Psoas muscle (tissue), 8 donors: ENCODE measurements around the gene RNASE13. TPM values are rescaled to one million over a fixed set of nuclear protein-coding genes. Genes with fewer than 3 reads are reported as not detected.

ENCODE experiments used
- ATAC-seq, 4 donors: fragments of 200-7000 bp; cut with Tn5 transposase; one replicate each; pipeline ENCODE4 v1.9.1; 2020; ENCODE audit warnings: moderate library complexity in 3 of 4, mild to moderate bottlenecking in 2 of 4
- DNase-seq, 2 donors: peaks; one replicate each; pipeline ENCODE4 v3.0.0-alpha.2; 2020
- H3K27ac ChIP-seq: fragments of 200-600 bp; one replicate; pipeline ENCODE4 v1.8.0; 2022
- H3K27me3 ChIP-seq, 3 donors: fragments of 200-600 bp in 1 of 3; one replicate each; pipeline versions ENCODE4 v1.6.1 to v1.8.0; 2013 to 2022; ENCODE audit warnings: low read length in 2 of 3, mild to moderate bottlenecking in 2 of 3, moderate library complexity in 1 of 3; ENCODE audit not compliant: insufficient read depth in 3 of 3
- H3K36me3 ChIP-seq, 2 donors: fragments of 200-600 bp in 1 of 2; one replicate each; pipeline versions ENCODE4 v1.6.1 to v1.8.0; 2013 to 2022; ENCODE audit warnings: low read depth in 1 of 2, mild to moderate bottlenecking in 1 of 2, moderate library complexity in 1 of 2; ENCODE audit not compliant: insufficient read depth in 1 of 2
- H3K4me1 ChIP-seq: fragments of 200-600 bp; one replicate; pipeline ENCODE4 v1.8.0; 2022
- H3K4me3 ChIP-seq: fragments of 200-600 bp; one replicate; pipeline ENCODE4 v1.8.0; 2022; ENCODE audit warnings: mild to moderate bottlenecking
- H3K9me3 ChIP-seq: fragments of 200-600 bp; one replicate; pipeline ENCODE4 v1.8.0; 2022
- CTCF ChIP-seq: fragments of 200-600 bp; IDR thresholded peaks from one replicate; pipeline ENCODE4 v1.8.0; 2022; ENCODE audit warnings: antibody characterized with exemption
- WGBS, 3 donors: extraction: QIAGEN DNeasy Blood & Tissue Kit; methylation state at CpG; one replicate each; pipeline versions ENCODE4 v1.1.6 to v1.1.7; 2013; 5-methylcytosine and 5-hydroxymethylcytosine counted together
- intact Hi-C, 2 donors: fragments of 100-400 bp; cut with DNase I; formaldehyde crosslinking; loops; one replicate each; pipeline versions ENCODE4 v1.11.0 to v1.14.2; 2022
- polyA plus RNA-seq, 3 donors: library from polyadenylated mRNA; stranded (reverse); fragments of 200-250 nt; gene quantifications; one replicate each; pipeline ENCODE4 v1.2.3, GENCODE V29; 2013
- total RNA-seq, 4 donors: library from RNA; stranded (reverse); fragmentation: NEBNext Ultra II Directional in 2 of 4; extraction: Animal tissue kit (Norgen Biotek cat#: 25700) in 2 of 4; gene quantifications; one replicate each; pipeline versions ENCODE4 v1.2.1 to v1.2.4, GENCODE V29; 2021 to 2023
- donor health status: healthy with polysubstance abuse.
- donor health status: DM: no; HTN: no; CAD: no; lungs with moderate emphysema.
- donor health status: Bipolar disorder and iron deficiency.
- donor health status: healthy.
- donor health status: DM: yes; HTN: yes; CAD: no.
- donor health status: DM: no; HTN: no; CAD: no.
- donor health status: DM: no; HTN: no; CAD: no.
- donor health status: DM: yes; HTN: yes; CAD: no.

Gene RNASE13
- total and polyA plus RNA-seq, 7 donors = 0.05 TPM; not detected in 6

DNA sequence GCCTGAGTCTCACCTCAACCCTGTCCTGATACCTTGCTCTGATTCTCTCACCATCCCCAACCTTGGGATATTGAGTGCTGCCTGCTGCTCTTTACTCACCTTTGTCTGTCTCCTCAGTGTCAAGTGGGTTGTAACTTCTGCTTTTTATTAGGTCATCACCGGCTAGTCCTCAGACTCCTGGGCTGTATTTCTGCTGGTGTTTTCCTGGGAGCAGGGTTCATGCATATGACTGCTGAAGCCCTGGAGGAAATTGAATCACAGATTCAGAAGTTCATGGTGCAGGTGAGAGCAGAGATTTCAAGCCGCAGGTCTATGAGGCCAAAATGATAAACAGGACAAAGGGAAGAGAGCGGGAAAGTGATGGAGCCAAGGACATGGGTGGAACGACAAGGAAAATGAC is 35.0 kb downstream of the RNASE13 start:
- DNase-seq = no peak
- Histone ChIP-seq H3K27me3 (no peaks in the 10 kb centered on the region), H3K4me1 (no peaks in the 10 kb centered on the region), H3K36me3 (peaks cover 14 to 31% of the 10 kb centered on the region in 2 donors), H3K4me3 (no peak overlapping the region), H3K27ac (no peak overlapping the region), H3K9me3 (no peaks in the 10 kb centered on the region)
- WGBS, 3 donors = 70 to 76% (median 73%) methylated on average over 4 of the region's 4 CpGs
- TF ChIP-seq CTCF = no peak
- ATAC-seq = peak in 1 of 4 donors; percentile 5
- intact Hi-C loops = no loop called here

GRCh38 chr14:20998674-20999366 is 35.8 kb downstream of the RNASE13 start, which contains the start of gene SLC39A2:
TSS of gene SLC39A2 (plus strand) at chr14:20999293. CDS start at chr14:20999447, 154 bp downstream.
- no peaks in the 10 kb centered on the region for H3K9me3 ChIP-seq
- peak in 1 of 2 donors; percentile 52 for DNase-seq
- H3K4me3 ChIP-seq = no peak within 1 kb of the TSS
- peaks cover 19 to 39% of the 10 kb centered on the region in 2 donors for H3K36me3 ChIP-seq
- no peaks in the 10 kb centered on the region for H3K4me1 ChIP-seq
- 36 to 48% (median 40%) methylated on average over 6 of the region's 6 CpGs for WGBS, 3 donors
- ATAC-seq = peak; percentile 63 to 75 (median 69)
- intact Hi-C loops = no loop called here
- TF ChIP-seq CTCF = no peak
- no peaks in the 10 kb centered on the region for H3K27me3 ChIP-seq
- H3K27ac ChIP-seq = no peak within 1 kb of the TSS

GRCh38 chr14:20998139-20998538 is 36.5 kb downstream of the RNASE13 start:
- Histone ChIP-seq H3K9me3 (no peaks in the 10 kb centered on the region), H3K4me3 (no peak overlapping the region), H3K27ac (no peak overlapping the region), H3K36me3 (peaks cover 22 to 46% of the 10 kb centered on the region in 2 donors), H3K4me1 (no peaks in the 10 kb centered on the region), H3K27me3 (no peaks in the 10 kb centered on the region)
- DNase-seq (no peak), ATAC-seq (no peak)
- WGBS, 3 donors = 67 to 77% (median 75%) methylated on average over 3 of the region's 3 CpGs
- TF ChIP-seq CTCF = no peak
- intact Hi-C loops = no loop called here

DNA sequence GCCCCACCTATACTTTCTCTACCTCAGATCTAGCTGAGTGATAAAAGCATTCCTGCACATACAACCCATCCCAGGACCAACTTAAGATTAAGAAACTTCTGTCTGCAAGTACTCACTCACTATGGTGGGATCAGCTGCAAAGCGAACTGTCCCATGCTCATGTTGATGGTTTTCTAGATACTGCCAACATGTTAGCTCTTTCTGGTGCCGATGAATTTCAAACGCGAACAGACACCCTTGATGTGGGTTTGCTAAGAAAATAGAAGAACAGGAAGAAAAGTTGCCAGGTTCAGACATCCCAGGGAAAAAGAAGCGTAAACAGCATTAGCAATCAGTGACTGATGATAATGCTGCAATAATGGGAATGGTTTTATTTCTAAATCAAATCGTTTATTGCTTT is 37.0 kb downstream of the RNASE13 start:
- no peak for DNase-seq
- peaks cover 24 to 52% of the 10 kb centered on the region in 2 donors for H3K36me3 ChIP-seq
- intact Hi-C loops = no loop called here
- H3K27ac ChIP-seq = no peak overlapping the region
- no peak for ATAC-seq
- H3K4me3 ChIP-seq = no peak overlapping the region
- 78 to 83% (median 82%) methylated on average over 6 of the region's 6 CpGs for WGBS, 3 donors
- no peaks in the 10 kb centered on the region for H3K9me3 ChIP-seq
- TF ChIP-seq CTCF = no peak
- H3K4me1 ChIP-seq = no peaks in the 10 kb centered on the region
- no peaks in the 10 kb centered on the region for H3K27me3 ChIP-seq

DNA sequence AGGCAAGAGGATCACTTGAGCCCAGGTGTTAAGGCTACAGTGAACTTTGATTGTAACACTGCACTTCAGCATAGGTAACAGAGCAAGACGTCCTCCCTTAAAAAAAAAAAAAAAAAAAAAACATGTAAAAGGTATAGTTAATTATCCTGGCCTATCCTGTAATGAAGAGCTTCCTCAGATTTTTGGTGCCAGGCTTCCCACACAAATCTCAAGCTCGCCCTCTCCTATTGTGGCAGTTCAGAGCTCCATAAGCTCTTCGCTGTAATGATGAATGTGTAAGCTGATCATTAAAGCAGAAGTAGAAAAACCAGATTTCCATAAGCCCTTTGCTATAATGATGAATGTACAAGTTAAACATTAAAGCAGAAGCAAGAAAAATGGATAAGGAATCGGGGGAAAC is 37.5 kb downstream of the RNASE13 start:
- Histone ChIP-seq H3K36me3 (peaks cover 26 to 56% of the 10 kb centered on the region in 2 donors), H3K27me3 (no peaks in the 10 kb centered on the region), H3K4me1 (no peaks in the 10 kb centered on the region), H3K4me3 (no peak overlapping the region), H3K9me3 (no peaks in the 10 kb centered on the region), H3K27ac (no peak overlapping the region)
- 57 to 76% (median 62%) methylated on average over 4 of the region's 4 CpGs for WGBS, 3 donors
- DNase-seq = no peak
- intact Hi-C loops = no loop called here
- ATAC-seq = no peak
- no peak for TF ChIP-seq CTCF
